K562 (cell line): ENCODE data around the gene ST6GALNAC6. TPM values are rescaled to one million over a fixed set of nuclear protein-coding genes. Genes with fewer than 3 reads are reported as not detected.

Experiments
- ATF3 ChIP-seq, 2 experiments: fragments of 450-650 bp in 1 of 2; sonication (generic) in 1 of 2; formaldehyde crosslinking in 1 of 2; IDR thresholded peaks in 1 of 2; conservative IDR thresholded peaks in 1 of 2; 2 replicates each; pipeline versions ENCODE4 v1.6.1 to v1.8.1; 2016 to 2023; ENCODE audit warnings: mild to moderate bottlenecking in 2 of 2, moderate library complexity in 2 of 2, inconsistent platforms in 1 of 2, missing genetic modification reagents in 1 of 2
- BHLHE40 ChIP-seq: IDR thresholded peaks from 2 replicates; pipeline ENCODE4 v1.6.1; 2011; ENCODE audit warnings: low read length, improper control_type of control experiment
- HLTF ChIP-seq: fragments of 450-650 bp; IDR thresholded peaks from 2 replicates; pipeline ENCODE4 v1.6.1; 2016
- MYC ChIP-seq, 2 experiments: fragments of 250-450 bp in 1 of 2; sonication (Bioruptor Pico) in 1 of 2; IDR thresholded peaks; 2 replicates each; pipeline versions ENCODE4 v1.5.1 to v1.6.1; 2012 to 2021; ENCODE audit warnings: low read depth in 2 of 2, borderline replicate concordance in 1 of 2, improper control_type of control experiment in 1 of 2, low read length in 1 of 2, mild to moderate bottlenecking in 1 of 2, moderate library complexity in 1 of 2
- NELFE ChIP-seq: IDR thresholded peaks from 2 replicates; pipeline ENCODE4 v1.6.1; 2011; ENCODE audit warnings: mild to moderate bottlenecking; ENCODE audit not compliant: insufficient read depth, insufficient read length
- PCBP1 ChIP-seq: fragments of 200-400 bp; formaldehyde crosslinking; IDR thresholded peaks from 2 replicates; pipeline ENCODE4 v1.6.1; 2018; ENCODE audit warnings: mild to moderate bottlenecking, low read depth, low read length; ENCODE audit not compliant: poor library complexity, severe bottlenecking
- RBM17 ChIP-seq: fragments of 200-400 bp; formaldehyde crosslinking; IDR thresholded peaks from 2 replicates; pipeline ENCODE4 v1.6.1; 2017; ENCODE audit warnings: low read depth, mild to moderate bottlenecking, low read length, borderline replicate concordance
- RBM25 ChIP-seq: fragments of 200-400 bp; formaldehyde crosslinking; IDR thresholded peaks from 2 replicates; pipeline ENCODE4 v1.6.1; 2018; ENCODE audit warnings: low read length, low read depth, moderate library complexity; ENCODE audit not compliant: severe bottlenecking
- SMARCA5 ChIP-seq: fragments of 450-650 bp; IDR thresholded peaks from 2 replicates; pipeline ENCODE4 v1.6.1; 2016
- SP1 ChIP-seq: sonication (generic); formaldehyde crosslinking; IDR thresholded peaks from 2 replicates; pipeline ENCODE4 v1.8.1; 2022; ENCODE audit warnings: mild to moderate bottlenecking, missing genetic modification reagents
- SREBF2 ChIP-seq: sonication (generic); formaldehyde crosslinking; IDR thresholded peaks from 2 replicates; pipeline ENCODE4 v1.4.0; 2020; ENCODE audit warnings: mild to moderate bottlenecking, missing genetic modification reagents
- TAF15 ChIP-seq: fragments of 200-400 bp; formaldehyde crosslinking; IDR thresholded peaks from 2 replicates; pipeline ENCODE4 v1.6.1; 2017; ENCODE audit warnings: mild to moderate bottlenecking, low read depth, low read length, moderate library complexity
- TCF3 ChIP-seq: sonication (generic); formaldehyde crosslinking; IDR thresholded peaks from 2 replicates; pipeline ENCODE4 v1.4.0; 2020; ENCODE audit warnings: mild to moderate bottlenecking, missing genetic modification reagents
- TRIM24 ChIP-seq, 2 experiments: fragments of 450-650 bp; IDR thresholded peaks; 2 replicates each; pipeline ENCODE4 v1.6.1; 2016
- XRCC5 ChIP-seq: fragments of 200-400 bp; formaldehyde crosslinking; IDR thresholded peaks from 2 replicates; pipeline ENCODE4 v1.6.1; 2017; ENCODE audit warnings: low read depth, mild to moderate bottlenecking, low read length
- polyA plus RNA-seq, 8 experiments: library from polyadenylated mRNA; depleted of rRNA in 4 of 8; stranded (reverse) in 5 of 8; unstranded in 3 of 8; fragments of >200 nt; fragmentation: Nextera tagmentation in 2 of 8; fragmentation: Illumina TruSeq in 1 of 8; extraction: Ambion mirVana in 2 of 8; extraction: Trizol in 1 of 8; gene quantifications; 2 replicates each; pipeline versions ENCODE4 v1.2.1 to v1.2.3, GENCODE V29; 2011 to 2014; ENCODE audit warnings: inconsistent platforms in 1 of 8, missing spikeins in 1 of 8
- total RNA-seq, 7 experiments: library from RNA; depleted of rRNA in 6 of 7; stranded (reverse); fragments of >200 nt in 6 of 7; fragmentation: Illumina TruSeq in 2 of 7; extraction: Trizol in 2 of 7; gene quantifications; 2 replicates each; pipeline versions ENCODE4 v1.2.1 to v1.2.3, GENCODE V29; 2011 to 2021; ENCODE audit warnings: low replicate concordance in 1 of 7
- TF ChIP-seq, protein P1 (sequence below), 2 experiments: fragments of 450-650 bp; formaldehyde crosslinking in 1 of 2; IDR thresholded peaks; 2 replicates each; pipeline versions ENCODE4 v1.4.0 to v1.6.1; 2014 to 2020; ENCODE audit warnings: mild to moderate bottlenecking in 2 of 2, borderline replicate concordance in 1 of 2, low read depth in 1 of 2
- TF ChIP-seq, protein P2 (sequence below): fragments of 250-450 bp; sonication (Bioruptor Pico); IDR thresholded peaks from 2 replicates; pipeline ENCODE4 v1.8.0; 2021; ENCODE audit warnings: moderate library complexity, mild to moderate bottlenecking, inconsistent platforms

ST6GALNAC6 gene
- total and polyA plus RNA-seq, 9 of the 15 experiments (the other 6 are each of a cell fraction or from before 2014, with no cell fraction given) = 0.13 to 23.0 (median 14.5) TPM

- TF ChIP-seq NELFE = no peak
- TF ChIP-seq XRCC5 = no peak
- TF ChIP-seq TRIM24 (IDR thresholded peaks at IDR 0.05) = no peak
- TF ChIP-seq SP1 (CRISPR knock-in tag) = no peak; the same call in 1 of the 2 replicates
- TF ChIP-seq, protein P1, sequence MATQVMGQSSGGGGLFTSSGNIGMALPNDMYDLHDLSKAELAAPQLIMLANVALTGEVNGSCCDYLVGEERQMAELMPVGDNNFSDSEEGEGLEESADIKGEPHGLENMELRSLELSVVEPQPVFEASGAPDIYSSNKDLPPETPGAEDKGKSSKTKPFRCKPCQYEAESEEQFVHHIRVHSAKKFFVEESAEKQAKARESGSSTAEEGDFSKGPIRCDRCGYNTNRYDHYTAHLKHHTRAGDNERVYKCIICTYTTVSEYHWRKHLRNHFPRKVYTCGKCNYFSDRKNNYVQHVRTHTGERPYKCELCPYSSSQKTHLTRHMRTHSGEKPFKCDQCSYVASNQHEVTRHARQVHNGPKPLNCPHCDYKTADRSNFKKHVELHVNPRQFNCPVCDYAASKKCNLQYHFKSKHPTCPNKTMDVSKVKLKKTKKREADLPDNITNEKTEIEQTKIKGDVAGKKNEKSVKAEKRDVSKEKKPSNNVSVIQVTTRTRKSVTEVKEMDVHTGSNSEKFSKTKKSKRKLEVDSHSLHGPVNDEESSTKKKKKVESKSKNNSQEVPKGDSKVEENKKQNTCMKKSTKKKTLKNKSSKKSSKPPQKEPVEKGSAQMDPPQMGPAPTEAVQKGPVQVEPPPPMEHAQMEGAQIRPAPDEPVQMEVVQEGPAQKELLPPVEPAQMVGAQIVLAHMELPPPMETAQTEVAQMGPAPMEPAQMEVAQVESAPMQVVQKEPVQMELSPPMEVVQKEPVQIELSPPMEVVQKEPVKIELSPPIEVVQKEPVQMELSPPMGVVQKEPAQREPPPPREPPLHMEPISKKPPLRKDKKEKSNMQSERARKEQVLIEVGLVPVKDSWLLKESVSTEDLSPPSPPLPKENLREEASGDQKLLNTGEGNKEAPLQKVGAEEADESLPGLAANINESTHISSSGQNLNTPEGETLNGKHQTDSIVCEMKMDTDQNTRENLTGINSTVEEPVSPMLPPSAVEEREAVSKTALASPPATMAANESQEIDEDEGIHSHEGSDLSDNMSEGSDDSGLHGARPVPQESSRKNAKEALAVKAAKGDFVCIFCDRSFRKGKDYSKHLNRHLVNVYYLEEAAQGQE (IDR thresholded peaks at IDR 0.05; ENCODE audit: borderline replicate concordance) = peak; percentile 28; the same call in 1 of the 2 replicates
- TF ChIP-seq, protein P1 (CRISPR knock-in tag; IDR thresholded peaks at IDR 0.05; ENCODE audit: low read depth) = no peak
- TF ChIP-seq BHLHE40 = no peak
- TF ChIP-seq TAF15 = no peak
- TF ChIP-seq RBM25 = peak; percentile 69
- TF ChIP-seq MYC (IDR thresholded peaks at IDR 0.05; ENCODE audit: low read depth, low read length) = no peak
- no peak for TF ChIP-seq MYC (CRISPR knock-in tag; IDR thresholded peaks at IDR 0.05; ENCODE audit: borderline replicate concordance, low read depth)
- TF ChIP-seq SMARCA5 = 0 out of 2 replicates have a peak, but pooled peaks have one; percentile 43
- TF ChIP-seq PCBP1 = no peak
- no peak for TF ChIP-seq RBM17
- TF ChIP-seq HLTF = no peak
- TF ChIP-seq SREBF2 (CRISPR knock-in tag) = no peak
- no peak for TF ChIP-seq TCF3 (CRISPR knock-in tag)
- TF ChIP-seq ATF3 (IDR thresholded peaks at IDR 0.05) = peak; percentile 43; the same call in 1 of the 2 replicates
- no peak for TF ChIP-seq ATF3 (CRISPR knock-in tag; conservative IDR thresholded peaks at IDR 0.05)
- TF ChIP-seq, protein P2, sequence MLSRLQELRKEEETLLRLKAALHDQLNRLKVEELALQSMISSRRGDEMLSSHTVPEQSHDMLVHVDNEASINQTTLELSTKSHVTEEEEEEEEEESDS (CRISPR knock-in tag) = no peak
These were observed 29.5 kb upstream of the ST6GALNAC6 start (continued) for GRCh38 chr9:127928676-127929624.
